Stimulated activated CD4-positive, alpha-beta T cell treated with anti-CD3 and anti-CD28 coated beads, Interleukin-2, amount 100 ng/mL, for 24 hours (primary cell): ENCODE results near the gene OSBPL10.

Experiments used
- DNase-seq, 2 donors: peaks; one replicate each; pipeline ENCODE4 v3.0.0-alpha.2; 2020

OSBPL10 gene

GRCh38 chr3:31955581-31955980 is 25.5 kb downstream of the OSBPL10 start:
- no peak for DNase-seq

- DNase-seq: no peak
These were observed 27.4 kb downstream of the OSBPL10 start for GRCh38 chr3:31953636-31954035.

- no peak for DNase-seq
These were observed 28.0 kb downstream of the OSBPL10 start for GRCh38 chr3:31953091-31953490.

- DNase-seq: no peak
These were observed 28.9 kb downstream of the OSBPL10 start for GRCh38 chr3:31952205-31952604.

GRCh38 chr3:31948280-31948679 is 32.8 kb downstream of the OSBPL10 start:
- no peak for DNase-seq

GRCh38 chr3:31947671-31948091 is 33.4 kb downstream of the OSBPL10 start:
- no peak for DNase-seq

GRCh38 chr3:31947162-31947561 is 33.9 kb downstream of the OSBPL10 start:
- no peak for DNase-seq

GRCh38 chr3:31946484-31947081 is 34.5 kb downstream of the OSBPL10 start:
- DNase-seq: no peak

GRCh38 chr3:31945738-31946052 is 35.4 kb downstream of the OSBPL10 start:
- no peak for DNase-seq

GRCh38 chr3:31943041-31943440 is 38.0 kb downstream of the OSBPL10 start:
- DNase-seq: no peak

- DNase-seq: no peak
These were observed 38.6 kb downstream of the OSBPL10 start for GRCh38 chr3:31942446-31942845.

GRCh38 chr3:31937225-31937624 is 43.8 kb downstream of the OSBPL10 start:
- no peak for DNase-seq

GRCh38 chr3:31936420-31937060 is 44.5 kb downstream of the OSBPL10 start:
- DNase-seq: no peak

GRCh38 chr3:31934866-31935265 is 46.2 kb downstream of the OSBPL10 start:
- DNase-seq: no peak

GRCh38 chr3:31934018-31934417 is 47.0 kb downstream of the OSBPL10 start:
- no peak for DNase-seq

GRCh38 chr3:31932990-31933389 is 48.1 kb downstream of the OSBPL10 start:
- no peak for DNase-seq

GRCh38 chr3:31929826-31930502 is 51.1 kb downstream of the OSBPL10 start:
- no peak for DNase-seq

GRCh38 chr3:31927811-31928210 is 53.3 kb downstream of the OSBPL10 start:
- no peak for DNase-seq

- no peak for DNase-seq
These were observed 54.5 kb downstream of the OSBPL10 start for GRCh38 chr3:31926543-31926942.

- no peak for DNase-seq
These were observed 55.8 kb downstream of the OSBPL10 start for GRCh38 chr3:31925271-31925630.

- no peak for DNase-seq
These were observed 56.3 kb downstream of the OSBPL10 start for GRCh38 chr3:31924610-31925270.

- DNase-seq: no peak
These were observed 58.1 kb downstream of the OSBPL10 start for GRCh38 chr3:31922962-31923361.

GRCh38 chr3:31921837-31922236 is 59.2 kb downstream of the OSBPL10 start:
- DNase-seq: no peak

GRCh38 chr3:31920310-31920709 is 60.8 kb downstream of the OSBPL10 start:
- DNase-seq: no peak
